A549 (cell line): ENCODE results near the gene STAMBPL1. TPM values are rescaled to one million over a fixed set of nuclear protein-coding genes. Genes with fewer than 3 reads are reported as not detected.

Source experiments
- ATAC-seq, 2 experiments: fragments of 200-7000 bp in 1 of 2; fragments of >200 bp in 1 of 2; cut with Nextera tagmentation in 1 of 2; cut with Tn5 transposase in 1 of 2; 3 replicates each; pipeline versions ENCODE4 v1.8.0 to v1.9.1; 2018 to 2020; ENCODE audit warnings: mild to moderate bottlenecking in 1 of 2, moderate library complexity in 1 of 2
- CTCF ChIA-PET: fragments of 300-600 bp; sonication (Branson Sonifier 250); formaldehyde crosslinking; extraction: SDS; loops from one replicate; lab custom pipeline; 2021; ENCODE audit warnings: antibody characterized with exemption, inconsistent platforms; lab: Yijun Ruan, JAX
- POLR2A ChIA-PET: fragments of 350-600 bp; formaldehyde crosslinking; extraction: SDS; loops from one replicate; lab custom pipeline; 2021; ENCODE audit warnings: antibody characterized with exemption, inconsistent platforms; lab: Yijun Ruan, JAX
- DNase-seq, 2 experiments: peaks; one replicate each; pipeline versions ENCODE4 v3.0.0 to v3.0.0-alpha.2; 2011 to 2016; ENCODE audit warnings: low read depth in 1 of 2, low spot score in 1 of 2
- FAIRE-seq: peaks from 2 replicates; lab custom pipeline; 2011; peaks lifted over from hg19 to GRCh38; lab: Jason Lieb, UNC
- H3K27ac ChIP-seq, 2 experiments: fragments of >200 bp; sonication (Bioruptor Twin); formaldehyde crosslinking; 3 replicates each; pipeline ENCODE4 v1.5.1; 2016 to 2017
- H3K4me1 ChIP-seq: fragments of >200 bp; sonication (Bioruptor Twin); formaldehyde crosslinking; 3 replicates; pipeline ENCODE4 v1.6.1; 2016
- H3K4me2 ChIP-seq: fragments of >200 bp; sonication (Bioruptor Twin); formaldehyde crosslinking; 3 replicates; pipeline ENCODE4 v1.6.1; 2016
- H3K4me3 ChIP-seq: fragments of >200 bp; sonication (Bioruptor Twin); formaldehyde crosslinking; 3 replicates; pipeline ENCODE4 v1.5.1; 2016
- H3K9me3 ChIP-seq: fragments of >200 bp; sonication (Bioruptor Twin); formaldehyde crosslinking; 3 replicates; pipeline ENCODE4 v1.6.1; 2016
- CBX2 ChIP-seq: fragments of 200-600 bp; sonication (generic); IDR thresholded peaks from 2 replicates; pipeline ENCODE4 v1.6.1; 2016; ENCODE audit warnings: low read depth, mild to moderate bottlenecking, borderline replicate concordance
- CBX8 ChIP-seq: fragments of 200-600 bp; sonication (generic); IDR thresholded peaks from 2 replicates; pipeline ENCODE4 v1.6.1; 2016
- CEBPB ChIP-seq, 2 experiments: fragments of >200 bp in 1 of 2; sonication (Bioruptor Twin) in 1 of 2; formaldehyde crosslinking in 1 of 2; IDR thresholded peaks; 2 replicates each; pipeline ENCODE4 v1.6.1; 2012 to 2016
- EHF ChIP-seq: fragments of 250-450 bp; sonication (Bioruptor Pico); IDR thresholded peaks from 2 replicates; pipeline ENCODE4 v1.5.0; 2020; ENCODE audit warnings: mild to moderate bottlenecking
- ELK1 ChIP-seq: fragments of 150-350 bp; IDR thresholded peaks from 2 replicates; pipeline ENCODE4 v1.6.1; 2014; ENCODE audit warnings: low read depth, mild to moderate bottlenecking, low read length
- ESRRA ChIP-seq: fragments of 150-350 bp; IDR thresholded peaks from 2 replicates; pipeline ENCODE4 v1.6.1; 2014; ENCODE audit warnings: mild to moderate bottlenecking, low read length, borderline replicate concordance
- FOSB ChIP-seq: fragments of 250-450 bp; sonication (Bioruptor Pico); IDR thresholded peaks from 2 replicates; pipeline ENCODE4 v1.5.0; 2020; ENCODE audit warnings: mild to moderate bottlenecking, moderate library complexity
- FOSL2 ChIP-seq, 2 experiments: fragments of 450-650 bp in 1 of 2; fragments of >200 bp in 1 of 2; sonication (Bioruptor Twin) in 1 of 2; formaldehyde crosslinking; IDR thresholded peaks; 2 replicates each; pipeline versions ENCODE4 v1.5.0 to v1.6.1; 2016 to 2020; ENCODE audit warnings: mild to moderate bottlenecking in 1 of 2, moderate library complexity in 1 of 2
- HEYL ChIP-seq: fragments of 250-450 bp; sonication (Bioruptor Pico); IDR thresholded peaks from 2 replicates; pipeline ENCODE4 v1.8.0; 2021; ENCODE audit warnings: mild to moderate bottlenecking, moderate library complexity
- HOXA7 ChIP-seq: fragments of 250-450 bp; sonication (Bioruptor Pico); IDR thresholded peaks from 2 replicates; pipeline ENCODE4 v1.5.0; 2020; ENCODE audit warnings: mild to moderate bottlenecking, moderate library complexity
- JUNB ChIP-seq: fragments of >200 bp; sonication (Bioruptor Twin); formaldehyde crosslinking; IDR thresholded peaks from 2 replicates; pipeline ENCODE4 v1.6.1; 2016
- KDM1A ChIP-seq: fragments of 200-600 bp; sonication (generic); IDR thresholded peaks from 2 replicates; pipeline ENCODE4 v1.6.1; 2016; ENCODE audit warnings: low read depth, mild to moderate bottlenecking
- KDM5A ChIP-seq: fragments of 200-600 bp; sonication (generic); IDR thresholded peaks from 2 replicates; pipeline ENCODE4 v1.6.1; 2016; ENCODE audit warnings: antibody characterized with exemption, mild to moderate bottlenecking
- MAX ChIP-seq: IDR thresholded peaks from 2 replicates; pipeline ENCODE4 v1.6.1; 2012
- MYC ChIP-seq: IDR thresholded peaks from 2 replicates; pipeline ENCODE4 v1.6.1; 2012; ENCODE audit warnings: mild to moderate bottlenecking, inconsistent platforms, low read length, improper control_type of control experiment, borderline replicate concordance
- NPAS2 ChIP-seq: fragments of 250-450 bp; sonication (Bioruptor Pico); IDR thresholded peaks from 2 replicates; pipeline ENCODE4 v1.8.0; 2022; ENCODE audit warnings: mild to moderate bottlenecking, moderate library complexity, borderline replicate concordance
- NR3C1 ChIP-seq: fragments of >200 bp; sonication (Bioruptor Twin); formaldehyde crosslinking; IDR thresholded peaks from 3 replicates; pipeline ENCODE4 v1.6.1; 2017
- PBX3 ChIP-seq: IDR thresholded peaks from 2 replicates; pipeline ENCODE4 v1.6.1; 2012
- PHF8 ChIP-seq: fragments of 200-600 bp; sonication (generic); IDR thresholded peaks from 2 replicates; pipeline ENCODE4 v1.6.1; 2016; ENCODE audit warnings: low read depth, mild to moderate bottlenecking, antibody characterized with exemption, moderate library complexity, borderline replicate concordance
- POLR2A ChIP-seq: IDR thresholded peaks from 2 replicates; pipeline ENCODE4 v1.6.1; 2012; ENCODE audit warnings: mild to moderate bottlenecking, low read length
- RAD21 ChIP-seq, 2 experiments: fragments of >200 bp in 1 of 2; sonication (Bioruptor Twin) in 1 of 2; formaldehyde crosslinking in 1 of 2; IDR thresholded peaks in 1 of 2; conservative IDR thresholded peaks in 1 of 2; 2 replicates in 1 of 2; 3 replicates in 1 of 2; pipeline ENCODE4 v1.6.1; 2012 to 2018; ENCODE audit warnings: inconsistent platforms in 1 of 2
- RCOR1 ChIP-seq: fragments of 150-350 bp; IDR thresholded peaks from 2 replicates; pipeline ENCODE4 v1.6.1; 2014; ENCODE audit warnings: antibody characterized with exemption, low read length, low read depth
- RFX5 ChIP-seq: fragments of 450-650 bp; IDR thresholded peaks from 2 replicates; pipeline ENCODE4 v1.7.1; 2014; ENCODE audit warnings: antibody characterized with exemption, mild to moderate bottlenecking, moderate library complexity
- RNF2 ChIP-seq: fragments of 200-600 bp; sonication (generic); IDR thresholded peaks from 2 replicates; pipeline ENCODE4 v1.6.1; 2016; ENCODE audit warnings: low read depth, mild to moderate bottlenecking, antibody characterized with exemption, moderate library complexity, borderline replicate concordance
- SMC3 ChIP-seq: fragments of >200 bp; sonication (Bioruptor Twin); formaldehyde crosslinking; IDR thresholded peaks from 3 replicates; pipeline ENCODE4 v1.6.1; 2018; ENCODE audit warnings: inconsistent platforms
- TFCP2L1 ChIP-seq: fragments of 250-450 bp; sonication (Bioruptor Pico); IDR thresholded peaks from 2 replicates; pipeline ENCODE4 v1.5.0; 2021; ENCODE audit warnings: mild to moderate bottlenecking
- TP53 ChIP-seq: fragments of 250-450 bp; sonication (Bioruptor Pico); IDR thresholded peaks from 2 replicates; pipeline ENCODE4 v1.5.0; 2021; ENCODE audit warnings: mild to moderate bottlenecking, moderate library complexity
- WGBS: methylation state at CpG from one replicate; pipeline ENCODE4 v1.1.6; 2017; ENCODE audit errors: missing lambda C conversion rate; 5-methylcytosine and 5-hydroxymethylcytosine counted together
- polyA plus RNA-seq, 4 experiments: library from polyadenylated mRNA; depleted of rRNA in 3 of 4; stranded (reverse); fragments of >200 nt; fragmentation: RNase III in 1 of 4; extraction: RNeasy Plus Mini Kit Qiagen cat#74134 plus additional on column Dnase treatment in 1 of 4; gene quantifications; 2 replicates in 3 of 4; 3 replicates in 1 of 4; pipeline ENCODE4 v1.2.3, GENCODE V29; 2011 to 2017
- TF ChIP-seq, protein P1 (sequence below): fragments of >200 bp; sonication (Bioruptor Twin); formaldehyde crosslinking; IDR thresholded peaks from 2 replicates; pipeline ENCODE4 v1.6.1; 2016
- TF ChIP-seq, protein P2 (sequence below): fragments of >200 bp; sonication (Bioruptor Twin); formaldehyde crosslinking; IDR thresholded peaks from 3 replicates; pipeline ENCODE4 v1.5.1; 2016

Gene STAMBPL1
- polyA plus RNA-seq, 2 of the 4 experiments (the other 2 are of a cell fraction): 29.0 to 32.1 TPM

DNA sequence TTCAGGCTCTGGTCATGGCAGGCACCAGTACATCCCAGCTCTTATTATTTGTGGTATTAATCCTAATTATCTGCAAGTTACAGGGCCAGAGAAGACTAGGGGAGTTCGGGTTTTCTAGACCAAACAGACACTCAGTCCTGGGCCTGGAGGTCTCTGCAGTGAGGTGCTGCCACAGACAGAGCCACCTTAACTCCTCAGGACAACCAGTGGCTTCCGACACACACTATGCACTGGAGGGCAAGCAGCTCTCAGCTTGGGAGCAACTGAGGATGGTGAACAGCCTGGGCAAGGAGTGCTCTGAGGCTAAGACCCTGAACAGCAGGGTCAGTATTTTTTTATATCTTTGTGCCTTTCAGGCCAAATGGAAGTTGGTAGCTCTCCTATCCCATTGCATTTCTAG, 53.5 kb downstream of the STAMBPL1 start:
- WGBS: 78% methylated on average over 2 of the region's 2 CpGs
- CTCF ChIA-PET: interaction anchor here (0.7 to 9.3 kb wide), 48 partner anchors 9 to 512 kb away, joined by 3 to 397 read pairs (median 6); partner anchors contain the start of genes CH25H, FAS and STAMBPL1
- FAIRE-seq (no peak), DNase-seq (no peak), ATAC-seq (no peak)
- POLR2A ChIA-PET: interaction anchor here (1.4 to 1.8 kb wide), 3 partner anchors 52 to 97 kb away, joined by 3 to 8 read pairs (median 5); partner anchors contain the start of gene STAMBPL1
- no peak overlapping the region for H3K4me2 ChIP-seq
- H3K4me3 ChIP-seq: no peak overlapping the region
- no peak overlapping the region for H3K27ac ChIP-seq
- peaks cover 8% of the 10 kb centered on the region for H3K4me1 ChIP-seq
- H3K9me3 ChIP-seq: no peaks in the 10 kb centered on the region
- TF ChIP-seq POLR2A: no peak
- no peak for TF ChIP-seq PHF8
- no peak for TF ChIP-seq NPAS2 (CRISPR knock-in tag)
- TF ChIP-seq TP53 (CRISPR knock-in tag): no peak
- no peak for TF ChIP-seq RNF2
- no peak for TF ChIP-seq RAD21 (conservative IDR thresholded peaks at IDR 0.05 in 1 of 2, IDR thresholded peaks at IDR 0.05 in 1 of 2)
- no peak for TF ChIP-seq PBX3
- TF ChIP-seq, protein P1, sequence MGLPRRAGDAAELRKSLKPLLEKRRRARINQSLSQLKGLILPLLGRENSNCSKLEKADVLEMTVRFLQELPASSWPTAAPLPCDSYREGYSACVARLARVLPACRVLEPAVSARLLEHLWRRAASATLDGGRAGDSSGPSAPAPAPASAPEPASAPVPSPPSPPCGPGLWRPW: no peak
- TF ChIP-seq KDM5A: no peak
- no peak for TF ChIP-seq EHF (CRISPR knock-in tag)
- no peak for TF ChIP-seq RCOR1
- TF ChIP-seq RFX5: no peak
- TF ChIP-seq ESRRA: no peak
- TF ChIP-seq KDM1A: no peak
- no peak for TF ChIP-seq HEYL (CRISPR knock-in tag)
- no peak for TF ChIP-seq MYC
- TF ChIP-seq NR3C1: no peak
- TF ChIP-seq, protein P2, sequence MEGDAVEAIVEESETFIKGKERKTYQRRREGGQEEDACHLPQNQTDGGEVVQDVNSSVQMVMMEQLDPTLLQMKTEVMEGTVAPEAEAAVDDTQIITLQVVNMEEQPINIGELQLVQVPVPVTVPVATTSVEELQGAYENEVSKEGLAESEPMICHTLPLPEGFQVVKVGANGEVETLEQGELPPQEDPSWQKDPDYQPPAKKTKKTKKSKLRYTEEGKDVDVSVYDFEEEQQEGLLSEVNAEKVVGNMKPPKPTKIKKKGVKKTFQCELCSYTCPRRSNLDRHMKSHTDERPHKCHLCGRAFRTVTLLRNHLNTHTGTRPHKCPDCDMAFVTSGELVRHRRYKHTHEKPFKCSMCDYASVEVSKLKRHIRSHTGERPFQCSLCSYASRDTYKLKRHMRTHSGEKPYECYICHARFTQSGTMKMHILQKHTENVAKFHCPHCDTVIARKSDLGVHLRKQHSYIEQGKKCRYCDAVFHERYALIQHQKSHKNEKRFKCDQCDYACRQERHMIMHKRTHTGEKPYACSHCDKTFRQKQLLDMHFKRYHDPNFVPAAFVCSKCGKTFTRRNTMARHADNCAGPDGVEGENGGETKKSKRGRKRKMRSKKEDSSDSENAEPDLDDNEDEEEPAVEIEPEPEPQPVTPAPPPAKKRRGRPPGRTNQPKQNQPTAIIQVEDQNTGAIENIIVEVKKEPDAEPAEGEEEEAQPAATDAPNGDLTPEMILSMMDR: no peak

DNA sequence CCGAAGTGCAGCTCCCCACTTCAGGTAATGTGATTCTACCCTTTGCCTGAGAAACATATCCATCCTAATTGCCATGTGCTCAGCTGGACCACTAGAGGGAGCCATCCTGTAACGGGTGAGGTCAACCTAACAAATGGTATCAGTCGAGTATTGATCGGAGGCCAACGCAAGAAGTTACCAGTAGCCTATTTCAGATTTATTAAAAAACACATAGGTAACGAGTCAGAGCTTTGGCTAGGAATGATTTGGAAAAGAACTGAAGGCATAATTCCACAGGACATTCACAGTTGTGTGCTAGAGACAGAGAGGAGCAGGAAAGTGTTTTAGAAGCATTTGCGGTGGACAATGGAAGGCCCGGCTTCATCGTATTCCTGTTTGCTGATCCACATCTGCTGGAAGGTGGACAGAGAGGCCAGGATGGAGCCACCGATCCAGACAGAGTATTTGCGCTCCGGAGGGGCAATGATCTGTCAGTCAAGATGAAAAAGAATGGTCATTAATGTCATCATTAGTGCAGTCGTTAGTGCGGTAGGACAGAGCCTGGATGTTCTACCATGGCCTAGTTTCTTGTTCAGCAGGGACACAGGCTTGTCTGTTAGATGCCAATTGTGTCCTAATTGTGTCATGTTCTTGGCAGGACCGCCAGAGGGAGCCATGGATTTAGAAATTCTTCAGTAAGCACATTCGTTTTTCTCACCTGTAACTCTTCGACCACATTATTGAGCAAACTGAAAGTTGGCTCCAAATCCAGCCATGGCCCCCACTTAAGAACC, 55.0 kb downstream of the STAMBPL1 start:
- peak; percentile 68 for FAIRE-seq
- ChIA-PET POLR2A (no interaction called here), CTCF (interaction anchor here (0.6 to 9.3 kb wide), 61 partner anchors 9 to 375 kb away, joined by 3 to 397 read pairs (median 4); partner anchors contain the start of genes ANKRD22, CH25H, FAS and LIPA)
- Histone ChIP-seq H3K9me3 (no peaks in the 10 kb centered on the region), H3K4me1 (peaks cover 8% of the 10 kb centered on the region), H3K4me2 (peak overlapping the region; percentile 57), H3K4me3 (peak overlapping the region; percentile 10; the same call in 1 of the 3 replicates), H3K27ac (peak overlapping the region in 1 of 2 experiments; percentile 53; a peak in 3 of 6 replicates)
- peak; percentile 77 to 86 for ATAC-seq
- DNase-seq: peak; percentile 59 to 87
- 24% methylated on average over 17 of the region's 17 CpGs for WGBS
- no peak for TF ChIP-seq CBX2
- TF ChIP-seq CBX8: no peak
- no peak for TF ChIP-seq POLR2A
- TF ChIP-seq RAD21 (conservative IDR thresholded peaks at IDR 0.05 in 1 of 2, IDR thresholded peaks at IDR 0.05 in 1 of 2): peak; percentile 71 to 76
- peak in 1 of 2 experiments; percentile 29; a peak in 1 of 4 replicates for TF ChIP-seq CEBPB (IDR thresholded peaks at IDR 0.05)
- no peak for TF ChIP-seq TP53 (CRISPR knock-in tag)
- TF ChIP-seq KDM5A: no peak
- TF ChIP-seq, protein P2: peak; percentile 68
- no peak for TF ChIP-seq FOSB (CRISPR knock-in tag)
- TF ChIP-seq JUNB: no peak
- TF ChIP-seq FOSL2 (IDR thresholded peaks at IDR 0.05): no peak
- no peak for TF ChIP-seq FOSL2 (CRISPR knock-in tag; IDR thresholded peaks at IDR 0.05)
- TF ChIP-seq MAX: peak; percentile 60; the same call in 1 of the 2 replicates
- no peak for TF ChIP-seq HOXA7
- no peak for TF ChIP-seq ELK1
- TF ChIP-seq TFCP2L1: no peak
- TF ChIP-seq SMC3: peak; percentile 70
